Measurements from ENCODE around the gene ZBTB12. TPM values are rescaled to one million over a fixed set of nuclear protein-coding genes. Genes with fewer than 3 reads are reported as not detected.
"Not testable (repeated sequence)": the region's sequence is repeated elsewhere in the genome, so short reads cannot be mapped to it uniquely, and the experiment has no call there.

The ZBTB12 gene
- total RNA-seq, 1 donor from 2014 or later, result 3.5 TPM

DNA sequence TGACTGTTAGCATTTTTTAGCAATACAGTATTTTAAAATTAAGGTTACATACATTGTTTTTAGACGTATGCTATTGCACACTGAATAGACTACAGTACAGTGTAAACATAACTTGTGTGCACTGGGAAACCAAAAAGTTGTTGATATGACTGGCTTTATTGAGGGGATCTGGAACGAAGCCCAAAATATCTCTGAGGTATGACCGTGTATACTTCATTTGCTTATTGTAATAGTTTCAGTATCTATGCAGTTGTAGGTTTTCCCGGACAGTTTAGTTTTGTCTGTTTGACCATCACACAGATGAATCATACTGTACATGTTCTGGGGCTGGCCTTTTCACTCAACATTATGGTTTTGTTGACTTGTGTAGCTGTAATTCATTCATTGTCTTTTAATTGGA lies 6.9 kb upstream of the ZBTB12 start:
- no peaks in the 10 kb centered on the region for H3K9me3 ChIP-seq (replicated peaks)
- TF ChIP-seq, protein P1, sequence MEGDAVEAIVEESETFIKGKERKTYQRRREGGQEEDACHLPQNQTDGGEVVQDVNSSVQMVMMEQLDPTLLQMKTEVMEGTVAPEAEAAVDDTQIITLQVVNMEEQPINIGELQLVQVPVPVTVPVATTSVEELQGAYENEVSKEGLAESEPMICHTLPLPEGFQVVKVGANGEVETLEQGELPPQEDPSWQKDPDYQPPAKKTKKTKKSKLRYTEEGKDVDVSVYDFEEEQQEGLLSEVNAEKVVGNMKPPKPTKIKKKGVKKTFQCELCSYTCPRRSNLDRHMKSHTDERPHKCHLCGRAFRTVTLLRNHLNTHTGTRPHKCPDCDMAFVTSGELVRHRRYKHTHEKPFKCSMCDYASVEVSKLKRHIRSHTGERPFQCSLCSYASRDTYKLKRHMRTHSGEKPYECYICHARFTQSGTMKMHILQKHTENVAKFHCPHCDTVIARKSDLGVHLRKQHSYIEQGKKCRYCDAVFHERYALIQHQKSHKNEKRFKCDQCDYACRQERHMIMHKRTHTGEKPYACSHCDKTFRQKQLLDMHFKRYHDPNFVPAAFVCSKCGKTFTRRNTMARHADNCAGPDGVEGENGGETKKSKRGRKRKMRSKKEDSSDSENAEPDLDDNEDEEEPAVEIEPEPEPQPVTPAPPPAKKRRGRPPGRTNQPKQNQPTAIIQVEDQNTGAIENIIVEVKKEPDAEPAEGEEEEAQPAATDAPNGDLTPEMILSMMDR (IDR thresholded peaks at IDR 0.05; ENCODE audit: borderline replicate concordance), result no peak
- peaks cover 41% of the 10 kb centered on the region for H3K27me3 ChIP-seq (ENCODE audit: low read depth)
- no peak overlapping the region for H3K27ac ChIP-seq (replicated peaks)
- intact Hi-C loops (cut with micrococcal nuclease), result no loop called here
- H3K4me3 ChIP-seq, result no peak overlapping the region
- no peaks in the 10 kb centered on the region for H3K4me1 ChIP-seq
- no peaks in the 10 kb centered on the region for H3K36me3 ChIP-seq
- no peak for DNase-seq

DNA sequence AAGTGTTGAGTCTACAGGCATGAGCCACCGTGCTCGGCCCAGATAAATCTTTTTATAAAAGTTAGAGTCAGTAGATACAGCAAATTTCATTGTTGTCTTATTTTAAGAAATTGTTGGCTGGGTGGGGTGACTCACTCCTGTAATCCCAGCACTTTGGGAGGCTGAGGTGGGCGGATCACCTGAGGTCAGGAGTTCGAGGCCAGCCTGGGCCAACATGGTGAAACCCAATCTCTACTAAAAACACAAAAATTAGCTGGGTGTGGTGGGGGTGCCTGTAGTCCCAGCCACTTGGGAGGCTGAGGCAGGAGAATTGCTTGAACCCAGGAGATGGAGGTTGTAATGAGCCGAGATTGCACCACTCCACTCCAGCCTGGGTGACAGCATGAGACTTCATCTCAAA lies 6.4 kb upstream of the ZBTB12 start:
- H3K27me3 ChIP-seq (ENCODE audit: low read depth), result peaks cover 36% of the 10 kb centered on the region
- DNase-seq; H3K27ac ChIP-seq (replicated peaks); H3K9me3 ChIP-seq (replicated peaks); H3K4me1 ChIP-seq; H3K4me3 ChIP-seq; intact Hi-C loops (cut with micrococcal nuclease); H3K36me3 ChIP-seq: not testable (repeated sequence)

DNA sequence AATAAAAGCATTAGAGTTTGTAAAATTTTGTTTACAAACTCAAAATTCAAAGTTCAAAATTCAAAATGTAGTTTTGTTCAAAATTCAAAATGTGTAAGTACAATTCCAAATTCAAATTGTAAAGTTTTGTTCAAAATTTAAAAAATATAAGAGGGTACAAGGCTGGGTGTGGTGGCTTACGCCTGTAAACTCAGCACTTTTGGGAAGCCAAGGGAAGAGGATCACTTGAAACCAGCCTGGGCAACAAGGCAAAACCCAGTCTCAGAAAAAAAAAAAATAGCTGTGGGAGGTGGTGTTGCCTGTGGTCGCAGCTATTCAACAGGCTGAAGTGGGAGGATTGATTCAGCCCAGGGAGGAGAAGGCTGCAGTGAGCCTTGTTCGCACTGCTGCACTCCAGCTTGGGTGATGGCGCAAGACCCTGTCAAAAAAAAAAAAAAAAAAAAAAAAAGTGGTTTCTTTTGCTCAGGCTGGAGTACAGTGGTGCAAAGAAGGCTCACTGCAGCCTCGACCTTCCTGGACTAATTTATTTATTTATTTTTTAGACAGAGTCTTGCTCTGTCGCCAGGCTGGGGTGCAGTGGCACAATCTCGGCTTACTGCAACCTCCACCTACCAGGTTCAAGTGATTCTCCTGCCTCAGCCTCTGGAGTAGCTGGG lies 5.4 kb upstream of the ZBTB12 start:
- TF ChIP-seq, protein P1 (IDR thresholded peaks at IDR 0.05; ENCODE audit: borderline replicate concordance), result no peak
- no peaks in the 10 kb centered on the region for H3K9me3 ChIP-seq (replicated peaks)
- no peak overlapping the region for H3K27ac ChIP-seq (replicated peaks)
- no peak for DNase-seq
- intact Hi-C loops (cut with micrococcal nuclease), result no loop called here
- peaks cover 31% of the 10 kb centered on the region for H3K27me3 ChIP-seq (ENCODE audit: low read depth)
- H3K4me1 ChIP-seq, result peaks cover 10% of the 10 kb centered on the region
- H3K36me3 ChIP-seq, result no peaks in the 10 kb centered on the region
- H3K4me3 ChIP-seq, result no peak overlapping the region

DNA sequence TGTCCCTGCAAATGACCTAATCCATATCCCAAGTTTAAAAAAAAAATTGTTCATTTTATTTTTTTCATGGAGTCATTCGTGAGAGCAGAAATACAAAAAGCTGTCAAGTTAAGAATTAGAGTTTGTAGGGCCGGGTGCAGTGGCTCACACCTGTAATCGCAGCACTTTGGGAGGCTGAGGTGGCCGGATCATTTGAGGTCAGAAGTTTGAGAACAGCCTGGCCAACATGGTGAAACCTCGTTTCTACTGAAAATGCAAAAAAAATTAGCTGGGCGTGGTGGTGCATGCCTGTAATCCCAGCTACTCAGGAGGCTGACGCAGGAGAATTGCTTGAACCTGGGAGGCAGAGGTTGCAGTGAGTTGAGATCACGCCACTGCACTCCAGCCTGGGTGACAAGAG lies 4.8 kb upstream of the ZBTB12 start:
- H3K4me3 ChIP-seq; H3K36me3 ChIP-seq; DNase-seq; H3K9me3 ChIP-seq (replicated peaks); H3K27ac ChIP-seq (replicated peaks); intact Hi-C loops (cut with micrococcal nuclease): not testable (repeated sequence)
- Histone ChIP-seq H3K27me3 (ENCODE audit: low read depth) (peaks cover 26% of the 10 kb centered on the region), H3K4me1 (peaks cover 11% of the 10 kb centered on the region)

DNA sequence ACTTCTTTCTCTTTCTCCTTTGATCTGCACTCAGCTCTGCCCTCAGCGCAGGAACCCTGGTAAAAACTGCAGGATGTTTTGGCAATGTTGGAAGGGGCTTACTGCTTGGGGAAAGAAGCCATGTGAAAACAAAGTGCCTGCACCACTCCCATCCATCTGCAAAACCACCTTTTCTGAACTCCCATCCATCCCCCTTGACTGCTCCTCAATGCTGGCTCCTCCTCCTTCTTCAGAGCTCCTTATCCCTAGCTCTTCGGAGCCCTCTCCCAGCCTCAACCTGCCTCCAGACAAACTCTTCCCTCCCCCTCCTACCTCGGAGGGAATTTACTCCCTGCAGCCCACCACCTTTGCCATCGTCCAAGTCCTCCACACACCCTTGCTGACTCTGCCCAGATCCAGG lies 4.2 kb upstream of the ZBTB12 start:
- TF ChIP-seq, protein P1 (IDR thresholded peaks at IDR 0.05; ENCODE audit: borderline replicate concordance), result no peak
- H3K4me3 ChIP-seq, result no peak overlapping the region
- no peak for DNase-seq
- H3K27ac ChIP-seq (replicated peaks), result no peak overlapping the region
- H3K9me3 ChIP-seq (replicated peaks), result no peaks in the 10 kb centered on the region
- H3K4me1 ChIP-seq, result peaks cover 17% of the 10 kb centered on the region
- intact Hi-C loops (cut with micrococcal nuclease), result no loop called here
- H3K36me3 ChIP-seq, result no peaks in the 10 kb centered on the region
- H3K27me3 ChIP-seq (ENCODE audit: low read depth), result peaks cover 26% of the 10 kb centered on the region

DNA sequence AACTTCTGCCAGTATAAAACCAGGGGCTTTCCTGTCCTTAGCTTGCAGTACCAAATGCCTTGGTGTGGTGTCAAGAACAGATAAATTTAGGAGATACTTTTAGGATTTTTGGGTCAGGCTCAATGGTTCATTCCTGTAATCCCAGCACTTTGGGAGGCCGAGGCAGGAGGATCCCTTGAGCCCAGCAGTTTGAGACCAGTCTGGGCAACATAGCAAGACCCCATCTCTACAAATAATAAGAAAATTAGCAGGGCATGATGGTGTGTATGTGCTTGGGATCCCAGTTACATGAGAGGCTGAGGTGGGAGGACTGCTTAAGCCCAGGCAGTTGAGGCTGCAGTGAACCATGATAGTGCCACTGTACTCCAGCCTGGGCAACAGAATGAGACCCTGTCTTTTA lies 3.2 kb upstream of the ZBTB12 start:
- Histone ChIP-seq H3K4me1 (peaks cover 24% of the 10 kb centered on the region), H3K36me3 (no peaks in the 10 kb centered on the region), H3K9me3 (replicated peaks) (no peaks in the 10 kb centered on the region), H3K4me3 (no peak overlapping the region), H3K27ac (replicated peaks) (no peak overlapping the region), H3K27me3 (ENCODE audit: low read depth) (peaks cover 19% of the 10 kb centered on the region)
- no peak for DNase-seq
- TF ChIP-seq, protein P1 (IDR thresholded peaks at IDR 0.05; ENCODE audit: borderline replicate concordance), result no peak
- intact Hi-C loops (cut with micrococcal nuclease), result no loop called here
